ENCODE measurements around the gene ACCS.

The ACCS gene

GRCh38 chr11:44024977-44025376, 41.1 kb upstream of the ACCS start:
- H3K9me3 ChIP-seq (ENCODE audit: severe bottlenecking) = peaks cover 3% of the 10 kb centered on the region
- no peak for TF ChIP-seq CTCF (IDR thresholded peaks at IDR 0.05; ENCODE audit: low read depth, low read length)
- no peak for DNase-seq
- no peak overlapping the region for H3K27ac ChIP-seq
- no peaks in the 10 kb centered on the region for H3K36me3 ChIP-seq
- H3K27me3 ChIP-seq (ENCODE audit: insufficient read depth, low read depth, severe bottlenecking) = no peaks in the 10 kb centered on the region
- no peak overlapping the region for H3K4me3 ChIP-seq (ENCODE audit: low read depth, low read length)

- DNase-seq = no peak
- Histone ChIP-seq H3K9me3 (ENCODE audit: severe bottlenecking) (peaks cover 3% of the 10 kb centered on the region), H3K27ac (no peak overlapping the region), H3K27me3 (ENCODE audit: insufficient read depth, low read depth, severe bottlenecking) (no peaks in the 10 kb centered on the region), H3K36me3 (no peaks in the 10 kb centered on the region), H3K4me3 (ENCODE audit: low read depth, low read length) (no peak overlapping the region)
- TF ChIP-seq CTCF (IDR thresholded peaks at IDR 0.05; ENCODE audit: low read depth, low read length) = no peak
Measured at GRCh38 chr11:44025727-44026126, 40.3 kb upstream of the ACCS start.

GRCh38 chr11:44028401-44028800, 37.7 kb upstream of the ACCS start:
- TF ChIP-seq CTCF (IDR thresholded peaks at IDR 0.05; ENCODE audit: low read depth, low read length) = no peak
- H3K27ac ChIP-seq = no peak overlapping the region
- no peak for DNase-seq

GRCh38 chr11:44028816-44029506, 37.1 kb upstream of the ACCS start:
- Histone ChIP-seq H3K4me3 (ENCODE audit: low read depth, low read length) (no peak overlapping the region), H3K27me3 (ENCODE audit: insufficient read depth, low read depth, severe bottlenecking) (no peaks in the 10 kb centered on the region), H3K36me3 (no peaks in the 10 kb centered on the region), H3K9me3 (ENCODE audit: severe bottlenecking) (no peaks in the 10 kb centered on the region), H3K27ac (no peak overlapping the region)
- TF ChIP-seq CTCF (IDR thresholded peaks at IDR 0.05; ENCODE audit: low read depth, low read length) = no peak
- no peak for DNase-seq

More at GRCh38 chr11:44028401-44028800, 37.7 kb upstream of the ACCS start:
- Histone ChIP-seq H3K4me3 (ENCODE audit: low read depth, low read length) (no peak overlapping the region), H3K9me3 (ENCODE audit: severe bottlenecking) (no peaks in the 10 kb centered on the region), H3K36me3 (no peaks in the 10 kb centered on the region), H3K27me3 (ENCODE audit: insufficient read depth, low read depth, severe bottlenecking) (no peaks in the 10 kb centered on the region)

- Histone ChIP-seq H3K4me3 (ENCODE audit: low read depth, low read length) (no peak overlapping the region), H3K9me3 (ENCODE audit: severe bottlenecking) (no peaks in the 10 kb centered on the region), H3K27ac (no peak overlapping the region), H3K36me3 (no peaks in the 10 kb centered on the region), H3K27me3 (ENCODE audit: insufficient read depth, low read depth, severe bottlenecking) (no peaks in the 10 kb centered on the region)
- no peak for DNase-seq
- no peak for TF ChIP-seq CTCF (IDR thresholded peaks at IDR 0.05; ENCODE audit: low read depth, low read length)
Measured at GRCh38 chr11:44029507-44029845, 36.6 kb upstream of the ACCS start.
